ENCODE measurements around the gene RAB33B.

- TF ChIP-seq CTCF (IDR thresholded peaks at IDR 0.05; ENCODE audit: insufficient read depth, low read depth, low read length) (no peak), EZH2 (IDR thresholded peaks at IDR 0.05; ENCODE audit: insufficient read depth, low read length) (no peak)
Observed at GRCh38 chr4:139501117-139501516, 47.2 kb downstream of the RAB33B start.
